GM21723 (cell line): ENCODE measurements around the gene HOXA13.

Source experiments
- ATAC-seq: cut with Tn5 transposase; IDR thresholded peaks from one replicate; pipeline ENCODE4 v1.9.1; 2021; ENCODE audit warnings: mild to moderate bottlenecking, moderate library complexity; ENCODE audit not compliant: unreplicated experiment

Gene HOXA13

GRCh38 chr7:27208998-27209397, 9.1 kb upstream of the HOXA13 start:
- no peak for ATAC-seq

- ATAC-seq, result no peak
These were observed 7.6 kb upstream of the HOXA13 start for GRCh38 chr7:27207348-27207985.

GRCh38 chr7:27205325-27206280, 5.7 kb upstream of the HOXA13 start:
- ATAC-seq, result no peak

GRCh38 chr7:27204851-27205322, 5.0 kb upstream of the HOXA13 start:
- ATAC-seq, result no peak

GRCh38 chr7:27203964-27204594, 4.2 kb upstream of the HOXA13 start:
- no peak for ATAC-seq

GRCh38 chr7:27203365-27203953, 3.6 kb upstream of the HOXA13 start:
- no peak for ATAC-seq

GRCh38 chr7:27202862-27203134, 2.9 kb upstream of the HOXA13 start:
- no peak for ATAC-seq

GRCh38 chr7:27202018-27202861, 2.3 kb upstream of the HOXA13 start:
- no peak for ATAC-seq

- no peak for ATAC-seq
These were observed 1.7 kb upstream of the HOXA13 start for GRCh38 chr7:27201580-27202017.

- ATAC-seq, result no peak
These were observed 1.1 kb upstream of the HOXA13 start for GRCh38 chr7:27200761-27201579.

GRCh38 chr7:27198871-27199801, 755 bp downstream of the HOXA13 start:
- ATAC-seq, result no peak

- ATAC-seq, result no peak
These were observed 1.6 kb downstream of the HOXA13 start for GRCh38 chr7:27198138-27198841.

- ATAC-seq, result no peak
These were observed 2.5 kb downstream of the HOXA13 start for GRCh38 chr7:27197137-27198042.

- no peak for ATAC-seq
These were observed 3.6 kb downstream of the HOXA13 start for GRCh38 chr7:27196287-27196767.

GRCh38 chr7:27194686-27195379, 5.1 kb downstream of the HOXA13 start:
- no peak for ATAC-seq

GRCh38 chr7:27194002-27194352, 5.9 kb downstream of the HOXA13 start:
- ATAC-seq, result no peak
